Measurements from ENCODE around the gene PSMD3.

The PSMD3 gene

GRCh38 chr17:39962642-39963220 is 17.9 kb upstream of the PSMD3 start, which contains the start of gene GSDMA:
GSDMA (plus strand) TSS chr17:39963004; CDS start chr17:39965688, 2,684 bp downstream.
- no peaks in the 10 kb centered on the region for H3K27me3 ChIP-seq (ENCODE audit: control insufficient read depth, insufficient read depth, low read length)
- DNase-seq (ENCODE audit: low read depth, low spot score) = no peak
- no peak within 1 kb of the TSS for H3K4me3 ChIP-seq (ENCODE audit: low read length)
- no peak within 1 kb of the TSS for H3K27ac ChIP-seq (ENCODE audit: low read length)
- no CpG with 5 or more reads among the region's 6 CpGs for WGBS (ENCODE audit: insufficient coverage, insufficient read length)
- H3K36me3 ChIP-seq (ENCODE audit: control insufficient read depth, insufficient read depth, low read length) = no peaks in the 10 kb centered on the region
- H3K9me3 ChIP-seq (ENCODE audit: control insufficient read depth, insufficient read depth, low read length) = no peaks in the 10 kb centered on the region
- H3K4me1 ChIP-seq (ENCODE audit: control insufficient read depth, insufficient read depth, low read length) = no peaks in the 10 kb centered on the region; the same call in 1 of the 2 replicates

GRCh38 chr17:39963829-39964228 is 16.8 kb upstream of the PSMD3 start:
- H3K27ac ChIP-seq (ENCODE audit: low read length) = no peak overlapping the region
- no peaks in the 10 kb centered on the region for H3K9me3 ChIP-seq (ENCODE audit: control insufficient read depth, insufficient read depth, low read length)
- H3K27me3 ChIP-seq (ENCODE audit: control insufficient read depth, insufficient read depth, low read length) = no peaks in the 10 kb centered on the region
- H3K36me3 ChIP-seq (ENCODE audit: control insufficient read depth, insufficient read depth, low read length) = no peaks in the 10 kb centered on the region
- DNase-seq (ENCODE audit: low read depth, low spot score) = no peak
- no CpG with 5 or more reads among the region's 6 CpGs for WGBS (ENCODE audit: insufficient coverage, insufficient read length)
- H3K4me3 ChIP-seq (ENCODE audit: low read length) = no peak overlapping the region
- no peaks in the 10 kb centered on the region; the same call in 1 of the 2 replicates for H3K4me1 ChIP-seq (ENCODE audit: control insufficient read depth, insufficient read depth, low read length)

- Histone ChIP-seq H3K4me1 (ENCODE audit: control insufficient read depth, insufficient read depth, low read length) (no peaks in the 10 kb centered on the region; the same call in 1 of the 2 replicates), H3K9me3 (ENCODE audit: control insufficient read depth, insufficient read depth, low read length) (no peaks in the 10 kb centered on the region), H3K4me3 (ENCODE audit: low read length) (no peak overlapping the region), H3K36me3 (ENCODE audit: control insufficient read depth, insufficient read depth, low read length) (no peaks in the 10 kb centered on the region), H3K27ac (ENCODE audit: low read length) (no peak overlapping the region), H3K27me3 (ENCODE audit: control insufficient read depth, insufficient read depth, low read length) (no peaks in the 10 kb centered on the region)
- WGBS (ENCODE audit: insufficient coverage, insufficient read length) = no CpG with 5 or more reads among the region's 8 CpGs
- DNase-seq (ENCODE audit: low read depth, low spot score) = no peak
Observed at GRCh38 chr17:39965017-39965699, 15.4 kb upstream of the PSMD3 start.

- Histone ChIP-seq H3K27ac (ENCODE audit: low read length) (no peak overlapping the region), H3K9me3 (ENCODE audit: control insufficient read depth, insufficient read depth, low read length) (no peaks in the 10 kb centered on the region), H3K4me3 (ENCODE audit: low read length) (no peak overlapping the region), H3K4me1 (ENCODE audit: control insufficient read depth, insufficient read depth, low read length) (no peaks in the 10 kb centered on the region; the same call in 1 of the 2 replicates), H3K27me3 (ENCODE audit: control insufficient read depth, insufficient read depth, low read length) (no peaks in the 10 kb centered on the region), H3K36me3 (ENCODE audit: control insufficient read depth, insufficient read depth, low read length) (no peaks in the 10 kb centered on the region)
- WGBS (ENCODE audit: insufficient coverage, insufficient read length) = no CpG with 5 or more reads among the region's 6 CpGs
- no peak for DNase-seq (ENCODE audit: low read depth, low spot score)
Observed at GRCh38 chr17:39966771-39967170, 13.8 kb upstream of the PSMD3 start.

- H3K9me3 ChIP-seq (ENCODE audit: control insufficient read depth, insufficient read depth, low read length) = no peaks in the 10 kb centered on the region
- no peaks in the 10 kb centered on the region for H3K27me3 ChIP-seq (ENCODE audit: control insufficient read depth, insufficient read depth, low read length)
- H3K36me3 ChIP-seq (ENCODE audit: control insufficient read depth, insufficient read depth, low read length) = no peaks in the 10 kb centered on the region
- no peak overlapping the region for H3K4me3 ChIP-seq (ENCODE audit: low read length)
- DNase-seq (ENCODE audit: low read depth, low spot score) = no peak
- no peaks in the 10 kb centered on the region for H3K4me1 ChIP-seq (ENCODE audit: control insufficient read depth, insufficient read depth, low read length)
- H3K27ac ChIP-seq (ENCODE audit: low read length) = no peak overlapping the region
- WGBS (ENCODE audit: insufficient coverage, insufficient read length) = no CpG with 5 or more reads among the region's 2 CpGs
Observed at GRCh38 chr17:39968761-39969160, 11.8 kb upstream of the PSMD3 start.

GRCh38 chr17:39969375-39969774 is 11.2 kb upstream of the PSMD3 start:
- no peak for DNase-seq (ENCODE audit: low read depth, low spot score)
- WGBS (ENCODE audit: insufficient coverage, insufficient read length) = no CpG with 5 or more reads among the region's 6 CpGs
- H3K27me3 ChIP-seq (ENCODE audit: control insufficient read depth, insufficient read depth, low read length) = no peaks in the 10 kb centered on the region
- H3K4me1 ChIP-seq (ENCODE audit: control insufficient read depth, insufficient read depth, low read length) = no peaks in the 10 kb centered on the region
- no peaks in the 10 kb centered on the region for H3K36me3 ChIP-seq (ENCODE audit: control insufficient read depth, insufficient read depth, low read length)
- no peak overlapping the region for H3K27ac ChIP-seq (ENCODE audit: low read length)
- H3K9me3 ChIP-seq (ENCODE audit: control insufficient read depth, insufficient read depth, low read length) = no peaks in the 10 kb centered on the region
- H3K4me3 ChIP-seq (ENCODE audit: low read length) = no peak overlapping the region

- Histone ChIP-seq H3K27me3 (ENCODE audit: control insufficient read depth, insufficient read depth, low read length) (no peaks in the 10 kb centered on the region), H3K4me3 (ENCODE audit: low read length) (no peak overlapping the region), H3K4me1 (ENCODE audit: control insufficient read depth, insufficient read depth, low read length) (no peaks in the 10 kb centered on the region), H3K36me3 (ENCODE audit: control insufficient read depth, insufficient read depth, low read length) (no peaks in the 10 kb centered on the region), H3K9me3 (ENCODE audit: control insufficient read depth, insufficient read depth, low read length) (no peaks in the 10 kb centered on the region), H3K27ac (ENCODE audit: low read length) (no peak overlapping the region)
- WGBS (ENCODE audit: insufficient coverage, insufficient read length) = no CpG with 5 or more reads among the region's 7 CpGs
- no peak for DNase-seq (ENCODE audit: low read depth, low spot score)
Observed at GRCh38 chr17:39970157-39970692, 10.4 kb upstream of the PSMD3 start.

- Histone ChIP-seq H3K9me3 (ENCODE audit: control insufficient read depth, insufficient read depth, low read length) (no peaks in the 10 kb centered on the region), H3K27ac (ENCODE audit: low read length) (no peak overlapping the region), H3K27me3 (ENCODE audit: control insufficient read depth, insufficient read depth, low read length) (no peaks in the 10 kb centered on the region), H3K4me3 (ENCODE audit: low read length) (no peak overlapping the region), H3K4me1 (ENCODE audit: control insufficient read depth, insufficient read depth, low read length) (no peaks in the 10 kb centered on the region), H3K36me3 (ENCODE audit: control insufficient read depth, insufficient read depth, low read length) (no peaks in the 10 kb centered on the region)
- no CpG with 5 or more reads among the region's 4 CpGs for WGBS (ENCODE audit: insufficient coverage, insufficient read length)
- DNase-seq (ENCODE audit: low read depth, low spot score) = no peak
Observed at GRCh38 chr17:39971076-39971603, 9.5 kb upstream of the PSMD3 start.

GRCh38 chr17:39972271-39972670 is 8.3 kb upstream of the PSMD3 start:
- DNase-seq (ENCODE audit: low read depth, low spot score) = no peak
- H3K27me3 ChIP-seq (ENCODE audit: control insufficient read depth, insufficient read depth, low read length) = no peaks in the 10 kb centered on the region
- WGBS (ENCODE audit: insufficient coverage, insufficient read length) = no CpG with 5 or more reads among the region's 3 CpGs
- H3K4me1 ChIP-seq (ENCODE audit: control insufficient read depth, insufficient read depth, low read length) = no peaks in the 10 kb centered on the region
- H3K36me3 ChIP-seq (ENCODE audit: control insufficient read depth, insufficient read depth, low read length) = no peaks in the 10 kb centered on the region
- H3K9me3 ChIP-seq (ENCODE audit: control insufficient read depth, insufficient read depth, low read length) = no peaks in the 10 kb centered on the region
- no peak overlapping the region for H3K4me3 ChIP-seq (ENCODE audit: low read length)
- H3K27ac ChIP-seq (ENCODE audit: low read length) = no peak overlapping the region

- H3K4me1 ChIP-seq (ENCODE audit: control insufficient read depth, insufficient read depth, low read length) = no peaks in the 10 kb centered on the region
- no peaks in the 10 kb centered on the region for H3K36me3 ChIP-seq (ENCODE audit: control insufficient read depth, insufficient read depth, low read length)
- no peak overlapping the region for H3K4me3 ChIP-seq (ENCODE audit: low read length)
- H3K27ac ChIP-seq (ENCODE audit: low read length) = no peak overlapping the region
- H3K9me3 ChIP-seq (ENCODE audit: control insufficient read depth, insufficient read depth, low read length) = no peaks in the 10 kb centered on the region
- WGBS (ENCODE audit: insufficient coverage, insufficient read length) = no CpG with 5 or more reads among the region's 2 CpGs
- H3K27me3 ChIP-seq (ENCODE audit: control insufficient read depth, insufficient read depth, low read length) = no peaks in the 10 kb centered on the region
- no peak for DNase-seq (ENCODE audit: low read depth, low spot score)
Observed at GRCh38 chr17:39973496-39973895, 7.1 kb upstream of the PSMD3 start.
